Measurements from ENCODE around the gene HJV.

The HJV gene

DNA sequence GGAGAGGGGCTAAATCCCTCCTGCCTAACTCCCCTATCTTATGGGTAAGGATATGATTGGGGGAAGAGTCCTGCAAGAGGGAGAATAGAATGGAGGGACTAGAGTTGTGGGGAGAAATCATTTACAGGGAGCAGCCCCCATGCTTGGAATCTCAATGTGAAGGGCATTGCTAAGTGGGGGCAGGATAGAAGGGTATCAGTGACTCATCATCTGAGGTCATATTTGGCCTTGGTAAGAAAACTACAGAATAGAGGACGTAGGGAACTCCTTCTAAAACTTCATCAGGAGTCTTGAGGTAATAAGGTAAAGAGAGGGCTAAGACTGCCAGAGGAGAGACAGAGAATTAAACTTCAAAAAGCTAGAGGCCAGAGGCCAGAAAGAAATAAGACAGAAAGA is 487 bp downstream of the HJV start:
- no peak for DNase-seq

DNA sequence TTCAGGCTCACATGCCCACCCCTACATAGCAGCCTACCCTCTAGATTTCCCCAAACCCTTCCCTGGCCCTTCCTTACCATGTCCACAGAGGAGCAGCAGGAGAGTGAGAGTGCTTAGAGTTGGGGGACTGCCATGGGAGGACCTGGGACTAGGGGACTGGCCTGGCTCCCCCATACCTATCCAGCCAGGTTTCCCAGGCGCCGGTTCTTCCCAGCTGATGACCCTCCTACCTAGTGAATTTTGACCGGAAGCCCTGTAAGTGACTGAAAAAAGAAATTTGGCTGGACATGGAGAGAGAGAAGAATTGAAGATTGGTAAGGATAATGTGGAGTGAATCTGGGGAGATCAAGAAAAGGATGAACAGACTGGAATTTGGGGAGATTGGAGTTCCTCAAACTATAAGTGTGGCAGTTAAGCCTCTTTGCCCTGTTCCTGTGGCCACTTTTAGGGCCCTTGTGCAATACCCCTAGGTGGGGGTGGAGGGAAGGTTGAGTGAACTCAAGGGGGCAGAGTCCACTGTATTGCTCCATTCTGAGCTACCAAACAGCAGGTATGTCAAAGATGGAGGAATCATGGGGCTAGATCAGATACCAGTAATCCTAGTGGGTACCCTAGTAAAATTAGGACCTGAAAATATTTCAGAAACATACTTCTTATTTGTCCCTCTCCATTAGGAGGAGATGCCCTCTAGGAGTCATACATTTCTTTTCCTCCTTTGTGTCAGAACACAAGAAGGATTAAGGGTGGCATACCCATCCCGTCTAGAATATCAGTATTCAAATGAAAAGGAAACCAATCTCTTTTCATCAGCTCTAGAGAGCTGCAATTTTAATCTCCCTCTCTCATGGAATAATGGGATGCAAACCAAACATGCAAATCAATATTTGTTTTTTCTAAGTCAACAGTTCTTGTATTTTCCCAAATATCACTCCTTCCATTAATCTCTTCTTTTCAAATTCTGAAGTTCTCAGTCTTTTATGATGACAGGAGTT is 1.2 kb downstream of the HJV start:
- no peak for DNase-seq

- no peak for DNase-seq
Measured at GRCh38 chr1:146019231-146020057, 2.1 kb downstream of the HJV start.

- DNase-seq: no peak
Measured at GRCh38 chr1:146016891-146017290, 4.6 kb downstream of the HJV start.

DNA sequence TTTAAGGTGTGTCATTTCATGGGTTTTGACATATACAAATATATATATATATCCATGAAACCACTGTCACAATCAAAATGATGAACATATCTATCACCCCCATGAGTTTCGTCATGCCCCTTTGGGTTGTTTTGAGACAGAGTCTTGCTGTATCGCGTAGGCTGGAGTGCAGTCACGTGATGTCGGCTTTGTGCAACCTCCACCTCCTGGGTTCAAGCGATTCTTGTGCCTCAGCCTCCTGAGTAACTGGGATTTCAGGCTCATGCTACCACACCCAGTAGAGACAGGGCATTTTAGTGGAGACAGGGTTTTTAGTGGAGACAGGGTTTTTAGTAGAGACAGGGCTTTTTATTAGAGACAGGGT is 8.0 kb downstream of the HJV start:
- no peak for DNase-seq

DNA sequence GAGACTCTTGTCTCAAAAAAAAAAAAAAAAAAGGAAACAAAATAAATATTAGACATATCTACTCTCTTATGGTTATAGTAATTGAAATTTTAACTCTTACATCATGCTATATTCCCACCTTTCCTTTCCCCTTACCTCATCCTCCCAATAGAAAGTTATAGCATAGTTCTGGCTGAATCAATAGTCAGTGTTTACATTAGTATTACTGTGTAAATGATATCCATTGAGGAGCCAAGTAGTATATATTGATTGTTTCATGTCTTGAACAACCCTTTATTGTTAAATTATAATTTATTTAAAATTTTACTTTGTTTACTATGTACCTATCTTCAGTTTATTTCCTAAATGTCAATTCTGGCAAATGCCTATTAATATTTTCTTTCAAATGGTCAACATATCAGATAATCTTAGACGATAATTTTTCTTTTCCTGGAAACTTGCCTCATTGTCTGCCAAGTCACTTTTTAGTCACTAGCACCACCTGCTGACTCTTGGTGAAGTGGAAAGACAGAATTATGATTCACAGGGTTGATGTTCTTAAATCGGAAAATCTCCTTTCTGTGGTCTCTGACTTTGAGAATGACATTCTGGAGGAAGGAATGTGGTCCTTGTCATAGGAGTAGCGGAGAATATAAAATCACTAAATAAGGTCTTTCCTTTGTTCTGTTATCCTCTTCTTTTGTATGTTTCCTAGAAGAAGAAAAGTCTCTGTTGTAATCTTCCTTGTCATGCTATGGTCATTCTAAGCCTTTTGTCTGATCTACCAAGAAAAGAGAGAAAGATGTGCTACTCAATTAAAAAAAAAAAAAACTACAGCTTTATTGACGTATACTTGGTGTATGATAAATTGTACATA is 8.6 kb downstream of the HJV start:
- peak; percentile 53 for DNase-seq

DNA sequence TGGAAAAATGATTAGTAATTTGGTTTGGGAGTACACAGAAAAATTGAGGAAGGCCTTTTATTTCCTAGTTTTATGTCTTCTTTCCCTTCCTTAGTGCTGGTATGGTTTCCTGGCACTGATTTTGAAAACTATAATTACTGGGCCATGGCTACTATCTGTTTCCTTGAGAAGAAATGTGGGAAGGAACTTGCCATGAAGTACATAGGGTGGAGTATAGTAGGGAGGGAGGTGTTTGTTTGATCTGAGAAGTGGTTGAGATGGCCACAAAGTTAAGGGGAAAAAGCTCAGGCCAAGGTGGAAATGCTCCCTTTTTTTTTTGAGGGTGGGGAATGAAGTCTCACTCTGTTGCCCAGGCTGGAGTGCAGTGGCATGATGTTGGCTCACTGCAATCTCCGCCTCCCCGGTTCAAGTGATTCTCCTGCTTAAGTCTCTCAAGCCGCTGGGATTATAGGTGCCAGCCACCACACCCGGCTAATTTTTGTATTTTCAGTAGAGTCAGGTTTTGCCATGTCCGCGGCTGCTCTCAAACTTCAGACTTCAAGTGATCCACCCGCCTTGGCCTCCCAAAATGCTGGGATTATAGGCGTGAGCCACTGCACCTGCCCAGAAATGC is 11.3 kb downstream of the HJV start:
- no peak for DNase-seq

DNA sequence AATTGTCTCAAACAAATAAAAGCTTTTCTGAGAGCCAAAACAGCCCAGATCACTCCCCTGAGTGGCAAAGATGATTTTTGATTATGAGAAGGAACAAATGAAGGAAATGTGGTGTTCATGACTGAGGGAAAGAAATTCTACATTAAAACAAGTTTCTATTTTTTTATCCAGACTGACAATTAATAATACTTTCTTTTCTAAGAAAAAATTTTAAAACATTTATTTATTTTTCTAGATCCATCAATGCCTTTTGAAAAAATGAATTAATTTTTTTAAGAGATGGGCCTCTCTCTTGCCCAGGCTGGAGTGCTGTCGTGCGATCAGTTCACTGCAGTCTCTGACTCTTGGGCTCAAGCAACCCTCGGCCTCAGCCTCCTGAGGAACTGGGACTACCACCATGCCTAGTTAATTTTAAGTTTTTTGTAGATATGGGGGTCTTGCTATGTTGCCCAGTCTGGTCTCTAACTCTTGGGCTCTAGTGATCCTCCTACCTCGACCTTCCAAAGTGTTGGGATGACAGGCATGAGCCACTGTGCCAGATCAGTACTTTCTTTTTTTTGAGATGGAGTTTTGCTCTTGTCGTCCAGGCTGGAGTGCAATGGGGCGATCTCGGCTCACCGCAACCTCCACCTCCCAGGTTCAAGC is 13.9 kb downstream of the HJV start:
- no peak for DNase-seq

GRCh38 chr1:146001709-146002108 is 19.8 kb downstream of the HJV start:
- DNase-seq: no peak

- DNase-seq: peak; percentile 35
Measured at GRCh38 chr1:145999321-146000024, 22.1 kb downstream of the HJV start.

DNA sequence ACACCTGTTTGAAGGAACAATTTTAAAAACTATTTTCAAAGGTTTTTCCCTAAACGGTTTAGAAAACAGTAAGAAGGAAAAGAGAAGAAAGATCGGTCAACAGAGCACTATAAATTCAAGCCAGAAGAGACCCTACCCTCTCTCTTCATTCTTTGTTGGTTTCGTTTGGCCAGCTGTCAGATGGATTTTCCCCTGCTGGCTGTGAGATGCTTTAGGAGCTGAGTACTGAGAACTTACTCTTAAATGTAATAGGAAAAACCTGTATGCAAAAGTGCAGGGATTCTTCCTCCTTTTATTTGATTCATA is 23.9 kb downstream of the HJV start:
- DNase-seq: no peak

DNA sequence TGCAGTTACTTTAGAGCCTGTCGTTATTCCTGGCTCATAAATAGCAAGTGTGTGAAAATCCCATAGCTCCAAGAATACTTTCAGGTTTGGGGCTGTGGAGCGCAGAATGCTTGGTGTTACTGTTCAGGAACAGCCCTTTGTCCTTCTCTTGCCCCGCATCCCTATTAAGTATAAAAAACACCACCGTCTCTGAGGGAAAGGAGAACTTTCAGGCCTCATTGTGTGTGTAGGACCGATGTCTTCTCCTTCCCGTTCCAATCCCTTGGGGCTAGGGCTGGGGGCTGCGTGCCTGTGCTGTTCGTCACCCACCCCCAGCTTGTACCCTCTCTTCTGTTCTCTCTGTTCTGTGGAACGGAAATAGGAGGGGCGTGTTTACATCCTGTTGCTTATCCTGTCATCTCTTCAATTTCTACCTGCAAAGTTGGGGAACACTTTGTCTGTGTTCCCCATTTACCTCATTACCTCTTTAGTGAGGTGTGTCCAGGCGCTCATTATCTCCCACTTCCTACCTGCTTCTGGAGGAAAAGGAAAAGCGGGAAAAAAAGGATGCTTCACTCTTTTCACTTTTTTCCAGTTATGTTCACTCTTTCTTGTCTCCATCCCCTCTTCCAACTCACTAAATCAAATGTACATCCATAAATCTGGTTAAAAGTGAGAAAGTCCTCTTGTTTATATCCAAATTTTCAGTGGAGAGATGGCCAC is 24.4 kb downstream of the HJV start:
- DNase-seq: peak; percentile 43

GRCh38 chr1:145996433-145997015 is 25.0 kb downstream of the HJV start, which contains the start of gene TXNIP:
TSS of gene TXNIP (minus strand) at chr1:145996579. CDS start at chr1:145996266, 313 bp downstream.
- peak; percentile 88 for DNase-seq

- no peak for DNase-seq
Measured at GRCh38 chr1:145995964-145996432, 25.5 kb downstream of the HJV start.

- DNase-seq: no peak
Measured at GRCh38 chr1:145995148-145995881, 26.2 kb downstream of the HJV start.

- DNase-seq: peak; percentile 35
Measured at GRCh38 chr1:145994391-145995120, 27.0 kb downstream of the HJV start.

- DNase-seq: no peak
Measured at GRCh38 chr1:145993618-145994390, 27.7 kb downstream of the HJV start.

All from activated CD4-positive, alpha-beta T cell treated with anti-CD3 and anti-CD28 coated beads, Interleukin-2, amount 50 U/mL, for 1 hour (primary cell).